ENCODE results near the gene NRP2. TPM values are rescaled to one million over a fixed set of nuclear protein-coding genes. Genes with fewer than 3 reads are reported as not detected.

NRP2 gene
- total RNA-seq, 4 donors from 2014 or later = 195 to 440 (median 314) TPM

- DNase-seq (ENCODE audit: extremely low spot score) = no peak
- Histone ChIP-seq H3K4me1 (peaks cover 0 to 92% (median 86%) of the 10 kb centered on the region in 4 donors), H3K9me3 (no peaks in the 10 kb centered on the region), H3K4me3 (no peak overlapping the region), H3K36me3 (no peaks in the 10 kb centered on the region), H3K27ac (replicated peaks in 1 of 4) (peak overlapping the region; percentile 80 to 98 (median 90)), H3K27me3 (no peaks in the 10 kb centered on the region)
- 94% methylated on average over 4 of the region's 4 CpGs for WGBS
- TF ChIP-seq CTCF (IDR thresholded peaks at IDR 0.05) (no peak), EP300 (IDR thresholded peaks at IDR 0.05) (no peak), POLR2A (IDR thresholded peaks at IDR 0.05; ENCODE audit: low read depth) (no peak), POLR2AphosphoS5 (IDR thresholded peaks at IDR 0.05) (no peak)
- intact Hi-C loops (cut with DNase I) = no loop called here
These were observed 104.7 kb downstream of the NRP2 start for GRCh38 chr2:205786976-205787375.

- Histone ChIP-seq H3K4me1 (peaks cover 0 to 92% (median 88%) of the 10 kb centered on the region in 4 donors), H3K9me3 (no peaks in the 10 kb centered on the region), H3K27ac (replicated peaks in 1 of 4) (peak overlapping the region; percentile 80 to 98 (median 90)), H3K36me3 (no peaks in the 10 kb centered on the region), H3K4me3 (no peak overlapping the region), H3K27me3 (no peaks in the 10 kb centered on the region)
- 64% methylated on average over 3 of the region's 3 CpGs for WGBS
- no peak for DNase-seq (ENCODE audit: extremely low spot score)
- TF ChIP-seq POLR2A (IDR thresholded peaks at IDR 0.05; ENCODE audit: low read depth) = no peak
- no peak for TF ChIP-seq POLR2AphosphoS5 (IDR thresholded peaks at IDR 0.05)
- TF ChIP-seq EP300 (IDR thresholded peaks at IDR 0.05) = no peak
- no peak for TF ChIP-seq CTCF (IDR thresholded peaks at IDR 0.05)
- intact Hi-C loops (cut with DNase I) = no loop called here
These were observed 105.5 kb downstream of the NRP2 start for GRCh38 chr2:205787761-205788160.

- DNase-seq (ENCODE audit: extremely low spot score) = no peak
- Histone ChIP-seq H3K4me3 (no peak overlapping the region), H3K27ac (replicated peaks in 1 of 4) (peak overlapping the region; percentile 80 to 98 (median 90)), H3K36me3 (peaks cover 0 to 14% (median 5%) of the 10 kb centered on the region in 4 donors), H3K27me3 (no peaks in the 10 kb centered on the region), H3K4me1 (peaks cover 0 to 85% (median 83%) of the 10 kb centered on the region in 4 donors), H3K9me3 (no peaks in the 10 kb centered on the region)
- intact Hi-C loops (cut with DNase I) = no loop called here
- TF ChIP-seq CTCF (IDR thresholded peaks at IDR 0.05) (no peak), POLR2A (IDR thresholded peaks at IDR 0.05; ENCODE audit: low read depth) (no peak), EP300 (IDR thresholded peaks at IDR 0.05) (no peak)
- 95% methylated on average over 1 of the region's 1 CpG for WGBS
These were observed 107.6 kb downstream of the NRP2 start for GRCh38 chr2:205789906-205790305.

- H3K27ac ChIP-seq (replicated peaks in 1 of 4) = peak overlapping the region; percentile 80 to 98 (median 90)
- WGBS = 49% methylated on average over 3 of the region's 3 CpGs
- no peaks in the 10 kb centered on the region for H3K27me3 ChIP-seq
- peaks cover 0 to 41% (median 19%) of the 10 kb centered on the region in 4 donors for H3K36me3 ChIP-seq
- no peak overlapping the region for H3K4me3 ChIP-seq
- DNase-seq (ENCODE audit: extremely low spot score) = no peak
- H3K4me1 ChIP-seq = peaks cover 0 to 84% (median 69%) of the 10 kb centered on the region in 4 donors
- intact Hi-C loops (cut with DNase I) = no loop called here
- H3K9me3 ChIP-seq = peaks cover 0 to under 1% (median 0%) of the 10 kb centered on the region in 4 donors
- TF ChIP-seq POLR2AphosphoS5 (IDR thresholded peaks at IDR 0.05) (peak; percentile 74 to 76), CTCF (IDR thresholded peaks at IDR 0.05) (no peak)
These were observed 110.6 kb downstream of the NRP2 start for GRCh38 chr2:205792908-205793307.

GRCh38 chr2:205796805-205797313 lies 114.6 kb downstream of the NRP2 start:
- peak overlapping the region; percentile 80 to 98 (median 90) for H3K27ac ChIP-seq (replicated peaks in 1 of 4)
- peaks cover 7 to 88% (median 64%) of the 10 kb centered on the region in 4 donors for H3K4me1 ChIP-seq
- no peaks in the 10 kb centered on the region for H3K27me3 ChIP-seq
- no peak for DNase-seq (ENCODE audit: extremely low spot score)
- peaks cover 0 to 41% (median 19%) of the 10 kb centered on the region in 4 donors for H3K36me3 ChIP-seq
- WGBS = 91% methylated on average over 5 of the region's 5 CpGs
- intact Hi-C loops (cut with DNase I) = no loop called here
- H3K4me3 ChIP-seq = no peak overlapping the region
- TF ChIP-seq POLR2AphosphoS5 (IDR thresholded peaks at IDR 0.05) (no peak), CTCF (IDR thresholded peaks at IDR 0.05) (no peak)
- peaks cover 0 to 15% (median 9%) of the 10 kb centered on the region in 4 donors for H3K9me3 ChIP-seq

Measured in esophagus muscularis mucosa (tissue), 4 donors.